A673 (cell line): ENCODE measurements around the gene LIMCH1. TPM values are rescaled to one million over a fixed set of nuclear protein-coding genes. Genes with fewer than 3 reads are reported as not detected.

Experiments used
- BruUV-seq: library from RNA; stranded (reverse); fragments of 400-500 nt; replicated peaks from 2 replicates; lab custom pipeline; 2021; lab: Mats Ljungman, UMichigan
- CTCF ChIA-PET: fragments of 300-600 bp; sonication (Branson Sonifier 250); formaldehyde crosslinking; loops from one replicate; lab custom pipeline; 2022; ENCODE audit warnings: antibody characterized with exemption; lab: Charles Lee
- POLR2A ChIA-PET: fragments of 300-600 bp; sonication (Branson Sonifier 250); formaldehyde crosslinking; loops from one replicate; lab custom pipeline; 2022; ENCODE audit warnings: antibody characterized with exemption; ENCODE audit not compliant: low non-redundant PET; lab: Charles Lee
- DNase-seq: peaks from one replicate; pipeline ENCODE4 v3.0.0-alpha.2; 2015; ENCODE audit warnings: low spot score
- H3K27ac ChIP-seq: fragments of 200-600 bp; sonication (generic); 2 replicates; pipeline ENCODE4 v1.5.1; 2016; ENCODE audit warnings: mixed run types, low read depth, mild to moderate bottlenecking, mixed read lengths, antibody characterized with exemption, low read length; ENCODE audit not compliant: poor library complexity, severe bottlenecking
- H3K27me3 ChIP-seq: fragments of 200-600 bp; sonication (generic); replicated peaks from 2 replicates; pipeline ENCODE4 v1.6.1; 2017; ENCODE audit warnings: mixed run types, low read depth, mild to moderate bottlenecking, mixed read lengths, antibody characterized with exemption, low read length; ENCODE audit not compliant: insufficient read depth, poor library complexity
- H3K36me3 ChIP-seq: fragments of 200-600 bp; sonication (generic); 2 replicates; pipeline ENCODE4 v1.6.1; 2016; ENCODE audit warnings: mixed run types, mild to moderate bottlenecking, mixed read lengths, antibody characterized with exemption, low read length; ENCODE audit not compliant: insufficient read depth, poor library complexity, severe bottlenecking
- H3K4me1 ChIP-seq: fragments of 200-600 bp; sonication (generic); 2 replicates; pipeline ENCODE4 v1.6.1; 2017; ENCODE audit warnings: mixed run types, mild to moderate bottlenecking, mixed read lengths, antibody characterized with exemption, low read length; ENCODE audit not compliant: insufficient read depth, poor library complexity, severe bottlenecking
- H3K4me3 ChIP-seq: fragments of 200-600 bp; sonication (generic); 2 replicates; pipeline ENCODE4 v1.5.1; 2016; ENCODE audit warnings: low read depth, mixed run types, mild to moderate bottlenecking, mixed read lengths, low read length; ENCODE audit not compliant: poor library complexity, severe bottlenecking
- H3K9me3 ChIP-seq: fragments of 200-600 bp; sonication (generic); 2 replicates; pipeline ENCODE4 v1.6.1; 2016; ENCODE audit warnings: mixed run types, low read depth, mild to moderate bottlenecking, mixed read lengths, antibody characterized with exemption, low read length; ENCODE audit not compliant: poor library complexity, severe bottlenecking
- EZH2 ChIP-seq: fragments of 200-600 bp; sonication (generic); IDR thresholded peaks from 2 replicates; pipeline ENCODE4 v1.6.1; 2017; ENCODE audit warnings: borderline replicate concordance, low read depth, mild to moderate bottlenecking, mixed read lengths, antibody characterized with exemption, low read length; ENCODE audit not compliant: poor library complexity, severe bottlenecking
- intact Hi-C: fragments of 100-400 bp; cut with micrococcal nuclease; formaldehyde crosslinking; loops from one replicate; pipeline ENCODE4 v1.10.0; 2022; ENCODE audit not compliant: unreplicated experiment
- total RNA-seq: library from RNA; stranded (reverse); gene quantifications from 2 replicates; pipeline ENCODE4 v1.2.3, GENCODE V29; 2021
- TF ChIP-seq, protein P1 (sequence below): fragments of 300-800, 200-600 bp; sonication (generic); conservative IDR thresholded peaks from 2 replicates; pipeline ENCODE4 v1.5.1; 2017; ENCODE audit warnings: low read depth, mild to moderate bottlenecking, antibody characterized with exemption, low read length, moderate library complexity, mixed read lengths

Gene LIMCH1
- total RNA-seq, 1 experiment from 2014 or later: 4.0 TPM

- H3K36me3 ChIP-seq: no peaks in the 10 kb centered on the region
- POLR2A ChIA-PET: no interaction called here
- intact Hi-C loops: no loop called here
- H3K4me3 ChIP-seq: no peak overlapping the region
- no TSS peak for BruUV-seq
- H3K27me3 ChIP-seq: no peaks in the 10 kb centered on the region
- H3K27ac ChIP-seq: no peak overlapping the region
- no peak for DNase-seq
- peaks cover 9% of the 10 kb centered on the region for H3K4me1 ChIP-seq
- no peaks in the 10 kb centered on the region for H3K9me3 ChIP-seq
- no peak for TF ChIP-seq EZH2
- TF ChIP-seq, protein P1, sequence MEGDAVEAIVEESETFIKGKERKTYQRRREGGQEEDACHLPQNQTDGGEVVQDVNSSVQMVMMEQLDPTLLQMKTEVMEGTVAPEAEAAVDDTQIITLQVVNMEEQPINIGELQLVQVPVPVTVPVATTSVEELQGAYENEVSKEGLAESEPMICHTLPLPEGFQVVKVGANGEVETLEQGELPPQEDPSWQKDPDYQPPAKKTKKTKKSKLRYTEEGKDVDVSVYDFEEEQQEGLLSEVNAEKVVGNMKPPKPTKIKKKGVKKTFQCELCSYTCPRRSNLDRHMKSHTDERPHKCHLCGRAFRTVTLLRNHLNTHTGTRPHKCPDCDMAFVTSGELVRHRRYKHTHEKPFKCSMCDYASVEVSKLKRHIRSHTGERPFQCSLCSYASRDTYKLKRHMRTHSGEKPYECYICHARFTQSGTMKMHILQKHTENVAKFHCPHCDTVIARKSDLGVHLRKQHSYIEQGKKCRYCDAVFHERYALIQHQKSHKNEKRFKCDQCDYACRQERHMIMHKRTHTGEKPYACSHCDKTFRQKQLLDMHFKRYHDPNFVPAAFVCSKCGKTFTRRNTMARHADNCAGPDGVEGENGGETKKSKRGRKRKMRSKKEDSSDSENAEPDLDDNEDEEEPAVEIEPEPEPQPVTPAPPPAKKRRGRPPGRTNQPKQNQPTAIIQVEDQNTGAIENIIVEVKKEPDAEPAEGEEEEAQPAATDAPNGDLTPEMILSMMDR: no peak
- CTCF ChIA-PET: no interaction called here
Observed at GRCh38 chr4:41514169-41514568, 23.8 kb upstream of the LIMCH1 start.

DNA sequence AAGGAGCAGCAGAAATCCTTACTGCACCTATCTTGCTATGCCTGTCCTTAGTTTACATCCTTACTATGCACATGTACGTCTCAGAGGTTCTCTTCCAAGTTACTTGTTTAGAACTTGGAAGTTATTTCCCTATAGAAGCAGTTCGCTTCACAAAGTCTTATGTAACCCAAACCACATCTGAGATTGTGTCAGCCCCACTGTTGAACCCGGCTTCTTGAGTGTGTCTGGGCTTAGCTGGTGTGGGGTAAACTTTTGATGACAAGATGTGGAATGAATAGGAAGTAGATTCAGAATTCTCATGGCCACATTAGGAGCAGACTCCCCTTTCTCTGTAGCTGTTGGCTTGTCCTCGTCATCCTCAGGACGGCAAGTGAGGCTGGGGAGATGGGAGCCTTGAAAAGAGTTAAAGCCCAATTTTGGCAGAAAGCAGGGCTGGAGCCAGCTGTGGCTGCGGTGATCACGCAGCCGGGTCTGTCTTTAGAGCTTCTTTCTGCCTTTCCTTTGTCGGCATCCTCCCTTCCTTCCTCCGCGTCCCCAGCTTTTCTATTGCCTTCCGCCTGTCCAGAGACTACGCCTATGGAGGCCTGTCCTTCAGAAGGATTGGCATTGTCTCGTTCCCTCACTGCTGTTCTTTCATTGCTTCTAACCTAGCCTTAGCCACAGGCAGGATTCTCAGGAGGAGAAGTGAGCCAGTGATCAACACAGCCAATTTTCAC is 23.0 kb upstream of the LIMCH1 start:
- TF ChIP-seq, protein P1: no peak
- no peak for TF ChIP-seq EZH2
- Histone ChIP-seq H3K9me3 (no peaks in the 10 kb centered on the region), H3K36me3 (no peaks in the 10 kb centered on the region), H3K27ac (no peak overlapping the region), H3K4me3 (no peak overlapping the region), H3K4me1 (peaks cover 2% of the 10 kb centered on the region), H3K27me3 (no peaks in the 10 kb centered on the region)
- no peak for DNase-seq
- ChIA-PET CTCF (no interaction called here), POLR2A (no interaction called here)
- intact Hi-C loops: no loop called here
- no TSS peak for BruUV-seq

DNA sequence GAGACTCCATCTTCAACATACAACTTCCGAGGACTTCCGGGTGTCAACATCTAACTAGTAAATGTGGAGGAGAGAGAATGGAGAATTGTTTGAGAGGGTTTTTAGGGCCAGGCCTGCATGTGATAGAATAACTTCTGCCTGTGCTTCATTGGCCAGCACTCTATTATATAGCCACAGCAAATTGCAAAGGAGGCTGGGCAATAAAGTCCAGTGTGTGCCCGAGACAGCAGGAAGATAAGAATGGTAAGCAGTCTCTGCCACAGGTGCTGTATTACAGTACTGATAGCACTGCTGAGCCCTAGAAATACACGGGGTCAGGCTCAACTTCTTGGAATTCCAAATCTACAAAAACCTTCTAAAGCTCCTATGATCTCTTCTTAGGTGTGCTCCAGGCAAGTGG is 20.8 kb upstream of the LIMCH1 start:
- intact Hi-C loops: no loop called here
- CTCF ChIA-PET: no interaction called here
- TF ChIP-seq, protein P1: no peak
- TF ChIP-seq EZH2: no peak

More for the DNA sequence above, 20.8 kb upstream of the LIMCH1 start:
- Histone ChIP-seq H3K9me3 (no peaks in the 10 kb centered on the region), H3K4me1 (no peaks in the 10 kb centered on the region), H3K36me3 (no peaks in the 10 kb centered on the region), H3K4me3 (no peak overlapping the region), H3K27ac (no peak overlapping the region), H3K27me3 (no peaks in the 10 kb centered on the region)
- BruUV-seq: no TSS peak
- DNase-seq: no peak
- POLR2A ChIA-PET: no interaction called here
